Vagina (tissue), 2 donors: ENCODE data around the gene DPM1. TPM values are rescaled to one million over a fixed set of nuclear protein-coding genes. Genes with fewer than 3 reads are reported as not detected.

Experiments
- DNase-seq, 2 donors: peaks; one replicate each; pipeline ENCODE4 v3.0.0-alpha.2; 2017; ENCODE audit errors: extremely low spot score in 2 of 2
- H3K27ac ChIP-seq: fragments of 200-600 bp; sonication (generic); one replicate; pipeline ENCODE4 v1.5.1; 2019
- H3K27me3 ChIP-seq: fragments of 200-600 bp; sonication (generic); one replicate; pipeline ENCODE4 v1.5.1; 2019
- H3K36me3 ChIP-seq, 2 donors: fragments of 200-600 bp; sonication (generic); one replicate each; pipeline ENCODE4 v1.5.1; 2017 to 2019
- H3K4me1 ChIP-seq: fragments of 200-600 bp; sonication (generic); one replicate; pipeline ENCODE4 v1.5.1; 2019
- H3K4me3 ChIP-seq, 2 donors: fragments of 200-600 bp; sonication (generic); 1 replicate in 1 of 2; 2 replicates in 1 of 2; pipeline ENCODE4 v1.5.1; 2016 to 2019
- H3K9me3 ChIP-seq: fragments of 200-600 bp; sonication (generic); one replicate; pipeline ENCODE4 v1.5.1; 2019
- POLR2A ChIP-seq, 2 donors: fragments of 450-650 bp; IDR thresholded peaks; one replicate each; pipeline ENCODE4 v1.6.1; 2017; ENCODE audit warnings: antibody characterized with exemption in 2 of 2, mild to moderate bottlenecking in 2 of 2, moderate library complexity in 2 of 2
- POLR2AphosphoS5 ChIP-seq, 2 donors: sonication (generic); formaldehyde crosslinking; IDR thresholded peaks; one replicate each; pipeline ENCODE4 v1.9.0; 2017; ENCODE audit warnings: antibody characterized with exemption in 2 of 2, mild to moderate bottlenecking in 2 of 2, low read depth in 1 of 2; ENCODE audit not compliant: insufficient read depth in 1 of 2
- intact Hi-C: fragments of 100-400 bp; cut with DNase I; formaldehyde crosslinking; loops from one replicate; pipeline ENCODE4 v1.15.1; 2023
- total RNA-seq: library from RNA; depleted of rRNA; stranded (reverse); fragments of >200 nt; gene quantifications from one replicate; pipeline ENCODE4 v1.2.3, GENCODE V29; 2016
- TF ChIP-seq, protein P1 (sequence below), 3 experiments: fragments of 450-650 bp in 2 of 3; fragments of 200-600 bp in 1 of 3; sonication (generic) in 1 of 3; IDR thresholded peaks; one replicate each; pipeline ENCODE4 v1.5.1; 2017 to 2019; ENCODE audit warnings: antibody characterized with exemption in 3 of 3, mild to moderate bottlenecking in 2 of 3, moderate library complexity in 2 of 3

The DPM1 gene
- total RNA-seq, 1 donor from 2014 or later, result 21.1 TPM

DNA sequence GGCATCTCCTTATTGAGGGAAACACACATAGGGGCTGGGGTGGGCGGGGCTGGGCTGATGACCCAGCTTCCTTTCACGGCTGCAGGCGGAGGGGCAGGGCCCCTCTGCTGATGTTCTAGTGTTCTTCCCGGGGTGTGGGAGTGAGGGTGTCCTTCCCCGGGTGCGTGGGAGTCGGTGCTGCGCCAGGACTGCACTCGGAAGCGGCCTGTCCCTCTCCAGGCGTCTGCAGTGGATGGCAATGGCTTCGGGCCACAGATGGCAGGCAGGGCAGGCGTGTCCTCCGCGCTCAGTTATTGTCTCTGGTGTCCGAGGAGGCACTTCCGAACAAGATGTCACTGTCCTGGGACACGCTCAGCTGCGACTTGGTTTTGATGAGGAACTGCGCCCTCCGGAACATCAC lies 45.4 kb upstream of the DPM1 start:
- Histone ChIP-seq H3K4me1 (no peaks in the 10 kb centered on the region), H3K27ac (no peak overlapping the region), H3K36me3 (no peaks in the 10 kb centered on the region), H3K9me3 (no peaks in the 10 kb centered on the region), H3K27me3 (no peaks in the 10 kb centered on the region), H3K4me3 (no peak overlapping the region)
- no peak for DNase-seq
- intact Hi-C loops, result no loop called here
- TF ChIP-seq POLR2A (IDR thresholded peaks at IDR 0.05) (no peak), POLR2AphosphoS5 (IDR thresholded peaks at IDR 0.05; ENCODE audit: insufficient read depth in 1 of 2, low read depth in 1 of 2) (no peak)
- TF ChIP-seq, protein P1, sequence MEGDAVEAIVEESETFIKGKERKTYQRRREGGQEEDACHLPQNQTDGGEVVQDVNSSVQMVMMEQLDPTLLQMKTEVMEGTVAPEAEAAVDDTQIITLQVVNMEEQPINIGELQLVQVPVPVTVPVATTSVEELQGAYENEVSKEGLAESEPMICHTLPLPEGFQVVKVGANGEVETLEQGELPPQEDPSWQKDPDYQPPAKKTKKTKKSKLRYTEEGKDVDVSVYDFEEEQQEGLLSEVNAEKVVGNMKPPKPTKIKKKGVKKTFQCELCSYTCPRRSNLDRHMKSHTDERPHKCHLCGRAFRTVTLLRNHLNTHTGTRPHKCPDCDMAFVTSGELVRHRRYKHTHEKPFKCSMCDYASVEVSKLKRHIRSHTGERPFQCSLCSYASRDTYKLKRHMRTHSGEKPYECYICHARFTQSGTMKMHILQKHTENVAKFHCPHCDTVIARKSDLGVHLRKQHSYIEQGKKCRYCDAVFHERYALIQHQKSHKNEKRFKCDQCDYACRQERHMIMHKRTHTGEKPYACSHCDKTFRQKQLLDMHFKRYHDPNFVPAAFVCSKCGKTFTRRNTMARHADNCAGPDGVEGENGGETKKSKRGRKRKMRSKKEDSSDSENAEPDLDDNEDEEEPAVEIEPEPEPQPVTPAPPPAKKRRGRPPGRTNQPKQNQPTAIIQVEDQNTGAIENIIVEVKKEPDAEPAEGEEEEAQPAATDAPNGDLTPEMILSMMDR (IDR thresholded peaks at IDR 0.05), result no peak

GRCh38 chr20:51002633-51003032 lies 44.3 kb upstream of the DPM1 start:
- no peaks in the 10 kb centered on the region for H3K4me1 ChIP-seq
- TF ChIP-seq, protein P1 (IDR thresholded peaks at IDR 0.05), result no peak
- no peak for TF ChIP-seq POLR2A (IDR thresholded peaks at IDR 0.05)
- no peak for TF ChIP-seq POLR2AphosphoS5 (IDR thresholded peaks at IDR 0.05; ENCODE audit: insufficient read depth in 1 of 2, low read depth in 1 of 2)
- intact Hi-C loops, result no loop called here
- no peaks in the 10 kb centered on the region for H3K36me3 ChIP-seq
- no peak overlapping the region for H3K4me3 ChIP-seq
- no peaks in the 10 kb centered on the region for H3K27me3 ChIP-seq
- H3K27ac ChIP-seq, result no peak overlapping the region
- no peaks in the 10 kb centered on the region for H3K9me3 ChIP-seq
- DNase-seq, result no peak

DNA sequence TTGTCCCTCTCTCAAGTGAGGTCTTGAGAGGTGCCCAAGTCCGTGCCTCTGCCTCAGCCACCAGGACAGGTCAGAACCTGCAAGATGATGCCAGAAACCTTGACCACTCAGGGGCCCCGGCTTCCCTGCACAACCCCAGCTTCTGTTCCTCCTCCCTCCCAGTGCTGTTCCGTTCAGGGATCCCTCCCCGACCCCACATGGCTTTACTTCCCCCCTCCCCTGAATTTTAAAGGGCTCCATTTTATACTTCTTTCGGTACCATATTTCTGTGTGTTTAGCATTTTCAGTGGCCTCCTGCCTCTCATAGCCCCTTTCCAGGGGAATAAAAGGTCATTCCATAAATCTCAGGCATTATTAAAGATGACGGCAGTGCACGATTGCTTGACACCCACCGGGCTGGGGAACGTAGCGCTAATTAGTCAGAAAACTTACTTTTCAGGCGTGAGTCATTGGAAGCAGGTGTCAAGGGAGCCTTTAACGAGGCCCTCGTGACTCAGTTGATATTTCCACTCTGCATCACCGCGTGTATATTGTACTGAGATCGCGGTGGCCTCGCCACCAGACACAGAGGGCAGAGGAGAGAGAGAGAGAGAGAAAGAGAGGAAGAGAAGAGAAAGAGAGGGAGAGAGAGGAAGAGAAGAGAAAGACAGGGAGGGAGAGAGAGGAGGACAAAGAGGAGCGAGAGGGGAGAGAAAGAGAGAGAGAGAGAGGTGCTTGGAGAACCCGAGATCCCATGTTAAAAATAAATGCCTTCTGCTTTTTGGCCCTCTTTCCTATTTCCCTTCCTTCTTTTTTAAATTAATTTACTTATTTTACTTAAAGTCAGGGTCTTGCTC lies 43.3 kb upstream of the DPM1 start:
- TF ChIP-seq, protein P1 (IDR thresholded peaks at IDR 0.05), result no peak
- TF ChIP-seq POLR2A (IDR thresholded peaks at IDR 0.05) (no peak), POLR2AphosphoS5 (IDR thresholded peaks at IDR 0.05; ENCODE audit: insufficient read depth in 1 of 2, low read depth in 1 of 2) (no peak)
- Histone ChIP-seq H3K4me1 (no peaks in the 10 kb centered on the region), H3K4me3 (no peak overlapping the region), H3K27me3 (no peaks in the 10 kb centered on the region), H3K36me3 (no peaks in the 10 kb centered on the region), H3K9me3 (no peaks in the 10 kb centered on the region), H3K27ac (no peak overlapping the region)
- DNase-seq, result no peak
- intact Hi-C loops, result no loop called here

- Histone ChIP-seq H3K4me1 (no peaks in the 10 kb centered on the region), H3K36me3 (no peaks in the 10 kb centered on the region), H3K27me3 (no peaks in the 10 kb centered on the region), H3K4me3 (no peak overlapping the region), H3K9me3 (no peaks in the 10 kb centered on the region), H3K27ac (no peak overlapping the region)
- TF ChIP-seq POLR2AphosphoS5 (IDR thresholded peaks at IDR 0.05; ENCODE audit: insufficient read depth in 1 of 2, low read depth in 1 of 2) (no peak), POLR2A (IDR thresholded peaks at IDR 0.05) (no peak)
- TF ChIP-seq, protein P1 (IDR thresholded peaks at IDR 0.05), result no peak
- intact Hi-C loops, result no loop called here
- DNase-seq, result no peak
Observed at GRCh38 chr20:50999355-50999754, 41.0 kb upstream of the DPM1 start.
